Thyroid gland (tissue), 4 donors: Measurements from ENCODE around the gene COASY.

Experiments used
- CTCF ChIP-seq, 6 experiments: fragments of 200-600 bp in 3 of 6; fragments of 450-650 bp in 3 of 6; sonication (generic) in 3 of 6; IDR thresholded peaks; one replicate each; pipeline ENCODE4 v1.5.1; 2016 to 2019; ENCODE audit warnings: antibody characterized with exemption in 6 of 6, mild to moderate bottlenecking in 2 of 6, inconsistent platforms in 1 of 6, moderate library complexity in 1 of 6
- POLR2A ChIP-seq, 2 donors: fragments of 450-650 bp; IDR thresholded peaks; one replicate each; pipeline ENCODE4 v1.6.1; 2017; ENCODE audit warnings: antibody characterized with exemption in 2 of 2, mild to moderate bottlenecking in 2 of 2, moderate library complexity in 1 of 2

GRCh38 chr17:42536048-42536371 lies 25.9 kb upstream of the COASY start, which contains the start of gene NAGLU:
- TF ChIP-seq CTCF (IDR thresholded peaks at IDR 0.05): peak in 1 of 6 experiments; percentile 4
- TF ChIP-seq POLR2A (IDR thresholded peaks at IDR 0.05): peak; percentile 63 to 90
